A673 (cell line): ENCODE measurements around the gene TMEM240.

Experiments used
- EZH2 ChIP-seq: fragments of 200-600 bp; sonication (generic); IDR thresholded peaks from 2 replicates; pipeline ENCODE4 v1.6.1; 2017; ENCODE audit warnings: borderline replicate concordance, low read depth, mild to moderate bottlenecking, mixed read lengths, antibody characterized with exemption, low read length; ENCODE audit not compliant: poor library complexity, severe bottlenecking
- TF ChIP-seq, protein P1 (sequence below): fragments of 300-800, 200-600 bp; sonication (generic); conservative IDR thresholded peaks from 2 replicates; pipeline ENCODE4 v1.5.1; 2017; ENCODE audit warnings: low read depth, mild to moderate bottlenecking, antibody characterized with exemption, low read length, moderate library complexity, mixed read lengths

DNA sequence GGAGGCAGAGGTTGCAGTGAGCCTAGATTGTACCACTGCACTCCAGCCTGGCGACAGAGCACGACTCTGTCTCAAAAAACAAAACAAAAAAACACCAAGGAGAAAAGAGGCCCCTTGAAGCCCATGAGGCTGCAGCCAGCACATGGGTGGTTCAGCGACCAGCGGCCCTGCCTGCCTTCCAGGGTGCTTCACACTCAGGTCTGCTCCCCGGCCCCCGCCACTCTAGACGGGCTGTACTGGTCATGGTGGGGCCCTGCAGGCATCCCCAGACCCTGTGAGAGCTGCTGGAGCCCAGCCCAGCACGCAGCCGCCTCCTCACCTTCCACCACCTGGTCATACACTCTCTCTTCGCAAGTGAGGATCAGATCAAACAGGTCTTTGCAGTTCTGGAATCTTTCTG lies 4.1 kb upstream of the TMEM240 start:
- TF ChIP-seq, protein P1, sequence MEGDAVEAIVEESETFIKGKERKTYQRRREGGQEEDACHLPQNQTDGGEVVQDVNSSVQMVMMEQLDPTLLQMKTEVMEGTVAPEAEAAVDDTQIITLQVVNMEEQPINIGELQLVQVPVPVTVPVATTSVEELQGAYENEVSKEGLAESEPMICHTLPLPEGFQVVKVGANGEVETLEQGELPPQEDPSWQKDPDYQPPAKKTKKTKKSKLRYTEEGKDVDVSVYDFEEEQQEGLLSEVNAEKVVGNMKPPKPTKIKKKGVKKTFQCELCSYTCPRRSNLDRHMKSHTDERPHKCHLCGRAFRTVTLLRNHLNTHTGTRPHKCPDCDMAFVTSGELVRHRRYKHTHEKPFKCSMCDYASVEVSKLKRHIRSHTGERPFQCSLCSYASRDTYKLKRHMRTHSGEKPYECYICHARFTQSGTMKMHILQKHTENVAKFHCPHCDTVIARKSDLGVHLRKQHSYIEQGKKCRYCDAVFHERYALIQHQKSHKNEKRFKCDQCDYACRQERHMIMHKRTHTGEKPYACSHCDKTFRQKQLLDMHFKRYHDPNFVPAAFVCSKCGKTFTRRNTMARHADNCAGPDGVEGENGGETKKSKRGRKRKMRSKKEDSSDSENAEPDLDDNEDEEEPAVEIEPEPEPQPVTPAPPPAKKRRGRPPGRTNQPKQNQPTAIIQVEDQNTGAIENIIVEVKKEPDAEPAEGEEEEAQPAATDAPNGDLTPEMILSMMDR, result no peak
- no peak for TF ChIP-seq EZH2
